HG03354 (cell line): ENCODE results near the gene ASPHD1.
"Not testable (repeated sequence)": the region's sequence is repeated elsewhere in the genome, so short reads cannot be mapped to it uniquely, and the experiment has no call there.

Source experiments
- ATAC-seq: cut with Tn5 transposase; IDR thresholded peaks from one replicate; pipeline ENCODE4 v1.9.1; 2021; ENCODE audit warnings: mild to moderate bottlenecking; ENCODE audit not compliant: unreplicated experiment, poor library complexity, severe bottlenecking

ASPHD1 gene

DNA sequence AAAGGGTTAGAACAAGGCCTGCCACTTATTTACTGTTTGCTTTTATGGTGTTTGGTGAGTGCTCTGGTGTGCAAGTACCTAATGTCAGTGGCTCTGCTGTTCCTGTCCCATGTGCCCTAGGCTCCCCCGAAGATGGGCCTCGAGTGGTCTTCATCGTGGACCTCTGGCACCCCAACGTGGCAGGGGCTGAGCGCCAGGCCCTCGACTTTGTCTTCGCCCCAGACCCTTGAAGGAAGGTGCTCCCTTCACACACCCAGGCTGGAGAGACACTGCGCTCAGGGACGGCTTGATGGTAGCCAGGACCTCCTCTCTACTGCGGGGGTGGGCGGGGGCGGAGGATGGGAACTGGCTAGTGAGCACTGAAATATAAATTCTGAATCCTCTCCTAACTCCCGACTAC is 5.4 kb downstream of the ASPHD1 start:
- ATAC-seq, result no peak

DNA sequence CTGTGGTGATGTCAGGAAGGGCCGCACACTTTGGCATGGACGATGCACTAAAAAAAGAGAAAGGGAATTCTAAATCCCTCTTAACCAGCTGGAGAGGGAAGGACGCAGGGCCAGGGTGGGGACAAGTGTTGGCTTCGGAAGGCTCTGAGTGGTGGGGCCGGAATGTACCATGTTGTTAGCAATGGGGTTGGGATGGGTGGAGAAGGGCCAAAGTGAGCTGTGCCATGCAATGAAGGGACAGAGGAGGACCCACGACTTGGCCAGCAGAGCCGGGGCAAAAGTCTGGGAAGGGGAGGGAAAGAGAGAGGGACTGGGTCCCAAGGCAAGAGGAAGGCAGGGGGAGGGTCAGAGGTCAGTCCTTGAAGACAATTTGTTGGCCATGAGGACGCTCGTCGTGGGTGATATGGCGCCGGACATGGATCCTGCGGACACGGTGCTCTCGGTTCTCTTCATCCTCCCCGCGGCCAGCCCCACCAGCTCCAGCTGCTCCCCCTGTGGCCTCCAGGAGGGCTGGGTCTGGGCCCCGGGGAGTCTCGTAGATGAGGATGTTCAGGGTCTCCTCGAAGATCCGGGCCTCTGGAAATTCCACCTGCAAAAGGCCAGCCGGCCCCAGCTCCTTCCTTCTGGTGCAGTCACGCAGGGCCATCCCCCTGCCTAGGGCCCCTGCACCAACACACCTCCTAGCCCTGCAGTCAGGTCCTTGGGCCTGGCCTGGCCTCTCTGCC is 6.4 kb downstream of the ASPHD1 start:
- no peak for ATAC-seq

DNA sequence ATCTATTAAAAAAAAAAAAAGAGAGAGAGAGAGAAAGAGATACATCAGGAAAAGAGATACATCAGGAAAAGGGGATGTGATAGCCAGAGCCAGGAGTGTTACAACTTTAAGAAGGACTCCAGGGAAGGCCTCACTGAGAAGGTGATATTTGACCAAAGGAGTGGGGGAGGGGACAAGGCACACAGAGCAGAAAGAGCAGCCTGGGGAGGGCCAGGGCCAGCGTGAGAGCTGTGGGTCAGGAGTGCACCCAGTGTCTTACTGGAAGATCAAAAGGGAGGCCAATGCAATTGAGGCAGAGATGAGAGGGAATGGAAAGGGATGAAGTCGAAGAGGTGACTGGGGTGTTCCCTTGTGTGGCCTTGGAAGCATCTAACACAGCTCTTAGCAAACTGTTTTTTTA is 7.7 kb downstream of the ASPHD1 start:
- no peak for ATAC-seq

DNA sequence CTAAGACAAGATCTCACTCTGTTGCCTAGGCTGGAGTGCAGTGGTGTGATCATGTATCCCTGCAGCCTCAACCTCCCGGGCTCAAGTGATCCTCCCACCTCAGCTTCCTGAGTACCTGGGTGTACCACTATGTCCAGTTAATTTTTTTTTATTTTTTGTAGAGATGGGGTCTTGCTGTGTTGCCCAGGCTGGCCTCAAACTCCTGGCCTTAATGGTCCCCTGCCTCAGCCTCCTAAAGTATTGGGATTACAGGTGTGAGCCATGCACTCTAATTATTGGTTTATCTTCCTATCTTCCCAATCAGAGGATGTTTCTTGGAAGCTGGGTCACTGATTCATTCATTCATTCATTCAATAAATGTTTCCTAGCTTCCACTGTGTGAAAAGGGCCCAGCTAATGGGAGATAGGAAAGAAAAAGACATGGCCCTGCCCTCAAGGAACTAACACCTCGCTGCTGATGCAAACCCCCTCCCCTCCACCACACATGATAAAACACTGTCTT is 8.5 kb downstream of the ASPHD1 start:
- no peak for ATAC-seq

DNA sequence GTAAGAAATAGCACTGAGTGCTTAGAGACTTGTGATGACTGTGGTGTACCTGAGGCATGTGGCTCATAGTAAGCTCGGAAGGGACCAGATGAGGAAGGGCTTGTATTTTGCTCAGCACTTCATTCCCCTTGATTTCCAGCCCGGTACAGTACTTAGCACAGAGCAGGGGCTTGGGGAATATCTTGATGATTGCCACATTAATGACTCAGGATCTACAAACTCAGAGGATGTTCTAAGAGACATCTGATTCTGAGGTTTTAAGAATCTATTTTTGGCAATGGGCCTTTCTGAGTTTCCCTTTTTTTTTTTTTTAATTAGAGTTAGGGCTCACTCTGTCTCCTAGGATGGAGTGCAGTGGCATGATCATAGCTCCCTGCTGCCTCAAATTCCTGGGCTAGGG is 9.1 kb downstream of the ASPHD1 start:
- ATAC-seq, result no peak

DNA sequence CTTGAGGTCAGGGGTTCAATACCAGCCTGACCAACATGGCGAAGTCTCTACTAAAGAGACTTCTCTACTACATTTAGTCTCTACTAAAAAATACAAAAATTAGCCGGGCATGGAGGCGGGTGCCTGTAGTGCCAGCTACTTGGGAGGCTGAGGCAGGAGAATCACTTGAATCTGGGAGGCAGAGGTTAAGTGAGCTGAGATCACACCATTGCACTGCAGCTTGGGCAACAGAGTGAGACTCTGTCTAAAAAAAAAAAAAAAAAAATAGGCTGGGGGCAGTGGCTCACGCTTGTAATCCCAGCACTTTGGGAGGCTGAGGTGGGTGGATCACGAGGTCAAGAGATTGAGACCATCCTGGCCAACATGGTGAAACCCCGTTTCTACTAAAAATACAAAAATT is 9.6 kb downstream of the ASPHD1 start:
- ATAC-seq, result not testable (repeated sequence)

DNA sequence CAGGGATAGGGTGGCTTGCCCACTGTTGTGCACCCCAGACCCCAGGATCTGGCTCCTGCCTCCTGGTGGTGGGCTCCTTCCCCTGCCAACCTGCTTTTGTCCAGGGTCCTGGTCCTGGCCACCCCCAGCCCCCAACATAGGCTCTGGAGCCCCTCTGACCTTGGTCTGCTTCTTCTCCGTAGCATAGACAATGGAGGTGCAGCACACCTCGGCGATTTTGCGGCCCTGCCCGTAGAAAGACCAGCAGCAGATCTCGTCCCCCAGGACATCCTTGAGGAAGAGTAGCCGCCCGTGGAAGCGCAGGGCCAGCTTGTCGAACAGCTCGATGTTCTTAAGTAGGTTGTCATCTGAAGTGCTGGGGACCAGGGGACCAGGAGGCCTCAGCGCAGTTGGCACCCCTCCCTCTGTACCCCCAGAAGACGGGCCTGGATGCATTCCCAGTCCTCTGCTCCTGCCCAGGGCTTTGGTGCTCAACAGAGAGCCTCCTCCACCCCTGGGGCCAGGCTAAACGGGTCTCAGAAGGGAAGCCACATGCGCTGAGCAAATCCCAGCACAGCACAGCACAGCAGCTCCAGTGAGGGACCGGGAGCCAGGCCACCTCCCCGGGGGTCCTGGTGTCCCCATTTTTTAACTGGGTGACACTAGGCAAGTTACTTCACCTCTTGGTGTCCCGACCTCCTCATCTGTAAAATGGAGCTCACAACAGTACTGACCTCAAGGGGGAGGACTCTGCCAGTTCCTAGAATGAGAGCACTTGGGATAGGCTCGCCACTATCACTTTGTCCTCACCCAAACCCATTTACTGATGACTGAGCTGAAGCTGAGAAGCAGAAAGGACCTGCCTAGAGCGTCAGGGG is 10.8 kb downstream of the ASPHD1 start:
- ATAC-seq, result no peak

DNA sequence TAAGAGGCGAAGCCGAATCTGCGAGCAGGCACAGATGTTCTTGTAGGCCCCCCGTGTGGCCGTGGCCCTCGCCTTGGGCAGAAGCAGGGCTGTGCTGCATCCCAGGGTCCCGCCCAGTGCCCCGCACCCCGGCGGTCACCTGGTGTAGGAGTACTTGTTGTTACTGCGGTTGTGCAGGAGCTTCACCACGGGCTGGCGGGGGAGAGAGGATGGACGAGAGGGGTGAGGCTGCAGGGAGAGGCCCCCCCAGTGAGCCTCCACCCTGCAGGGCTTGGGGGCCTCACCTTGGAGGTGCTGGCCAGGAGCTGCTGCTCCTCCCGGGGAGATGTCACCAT is 11.4 kb downstream of the ASPHD1 start:
- ATAC-seq, result no peak

DNA sequence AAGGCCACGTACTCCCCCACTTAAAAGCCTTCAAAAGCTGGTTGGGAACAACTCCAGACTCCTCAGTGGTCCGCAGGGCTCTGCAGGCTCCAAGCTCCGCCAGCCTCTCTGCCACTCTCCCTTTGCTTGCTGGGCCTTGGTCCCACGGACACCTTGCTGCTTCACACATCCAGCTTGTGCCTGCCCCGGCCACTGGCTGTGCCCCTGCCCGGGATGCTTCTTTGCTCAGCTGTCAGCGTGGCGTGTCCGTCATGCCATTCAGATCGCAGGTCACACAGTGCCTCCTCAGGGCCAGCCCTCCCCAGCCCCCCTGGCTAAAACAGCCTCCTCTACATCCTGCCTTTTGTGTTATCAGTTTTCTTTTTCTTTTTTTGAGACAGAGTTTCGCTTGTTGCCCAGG is 11.8 kb downstream of the ASPHD1 start:
- no peak for ATAC-seq

DNA sequence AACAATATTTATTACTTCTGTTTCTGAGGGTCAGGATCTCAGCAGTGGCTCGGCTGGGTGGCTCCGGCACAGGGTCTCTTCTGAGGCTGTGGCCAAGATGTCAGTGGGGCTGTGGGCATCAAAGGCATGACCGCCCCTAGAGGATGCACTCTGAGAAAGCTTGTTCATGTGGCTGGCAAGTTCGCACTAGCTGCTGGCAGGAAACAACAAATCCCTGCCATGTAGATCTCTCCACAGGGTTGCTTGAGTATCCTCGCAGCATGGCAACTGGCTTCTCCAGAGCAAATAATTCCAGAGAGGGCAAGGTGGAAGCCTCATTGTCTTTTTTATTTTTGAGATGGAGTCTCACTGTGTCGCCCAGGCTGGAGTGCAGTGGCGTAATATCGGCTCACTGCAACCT is 13.2 kb downstream of the ASPHD1 start:
- ATAC-seq, result no peak

DNA sequence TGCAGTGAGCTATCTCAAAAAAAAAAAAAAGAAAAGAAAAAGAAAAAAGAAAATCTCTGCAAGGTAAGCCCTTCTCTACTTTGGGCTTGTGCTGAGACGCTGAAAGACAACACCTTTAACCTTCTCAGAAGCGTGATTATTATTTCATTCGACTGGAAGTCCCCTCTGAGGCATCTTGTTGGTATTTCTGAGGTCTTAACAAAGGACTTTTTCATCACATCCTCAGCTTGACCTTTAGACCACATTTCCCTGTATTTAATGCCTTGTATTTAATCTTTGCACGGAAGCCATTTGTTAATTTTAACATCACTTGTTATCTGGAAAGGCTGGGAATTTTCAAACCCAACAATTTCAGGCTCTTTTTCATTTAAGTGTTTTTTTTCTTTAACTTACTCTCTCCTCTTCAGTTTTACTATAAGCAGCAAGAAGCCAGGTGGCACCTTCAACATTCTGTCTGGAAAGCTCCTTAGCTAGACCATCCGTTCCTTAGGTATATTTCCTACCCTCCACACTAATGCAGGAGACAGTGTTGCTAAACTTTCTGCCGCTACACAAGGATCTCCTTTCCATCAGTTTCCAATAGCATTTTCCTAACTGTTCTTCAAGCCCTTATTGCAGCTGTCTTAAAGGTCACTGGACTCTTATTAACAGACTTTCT is 15.4 kb downstream of the ASPHD1 start:
- ATAC-seq, result no peak

DNA sequence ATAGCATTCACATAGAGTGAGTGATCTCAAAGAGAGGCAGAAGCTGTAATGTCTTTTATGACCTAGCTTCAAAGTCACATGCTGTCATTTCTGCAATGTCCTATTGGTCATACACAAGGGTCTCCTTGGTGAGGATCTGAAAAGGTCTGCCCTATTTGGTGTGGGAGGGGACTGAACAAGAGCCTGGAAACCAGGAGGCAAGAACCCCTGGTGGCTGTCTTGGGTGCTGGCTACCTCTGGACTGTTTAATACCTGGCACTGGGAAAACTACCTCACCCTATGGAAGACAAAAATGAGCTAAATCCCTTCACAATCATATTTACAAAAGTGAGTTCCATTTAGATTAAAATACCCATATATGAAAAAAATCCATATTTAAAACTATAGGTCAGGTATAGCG is 16.7 kb downstream of the ASPHD1 start:
- no peak for ATAC-seq

DNA sequence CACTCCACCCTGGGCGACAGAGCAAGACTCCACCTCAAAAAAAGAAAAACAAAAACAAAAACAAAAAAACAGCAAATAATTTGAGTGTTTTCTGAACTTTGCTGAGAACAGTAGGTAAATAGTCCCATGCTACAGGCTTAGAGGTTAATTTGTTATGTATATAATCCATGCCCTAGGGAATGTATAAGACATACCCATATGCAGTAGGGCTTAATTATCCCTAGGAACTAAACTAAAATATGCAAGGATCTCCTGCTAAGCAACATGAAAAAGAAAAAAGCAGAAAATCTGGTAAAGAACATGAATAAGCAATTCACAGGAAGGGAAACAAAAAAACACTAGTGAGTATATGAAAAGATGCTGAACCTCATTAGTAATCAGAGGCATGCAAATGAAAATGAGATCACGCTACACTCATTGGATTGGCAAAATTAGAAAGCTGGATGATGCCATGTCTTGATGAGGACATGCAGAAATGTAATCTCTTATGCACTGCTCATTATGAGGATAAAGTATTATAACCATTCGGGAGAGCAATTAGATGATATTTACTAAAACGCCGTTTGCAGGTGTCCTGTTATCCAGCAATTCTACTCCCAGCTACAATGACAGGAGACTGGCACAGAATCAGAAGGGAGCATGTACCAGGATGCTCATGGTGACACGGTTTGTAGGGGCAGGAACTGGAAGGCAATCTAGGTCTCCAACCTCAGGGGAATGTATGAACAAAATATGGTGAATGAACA is 20.2 kb downstream of the ASPHD1 start:
- no peak for ATAC-seq

DNA sequence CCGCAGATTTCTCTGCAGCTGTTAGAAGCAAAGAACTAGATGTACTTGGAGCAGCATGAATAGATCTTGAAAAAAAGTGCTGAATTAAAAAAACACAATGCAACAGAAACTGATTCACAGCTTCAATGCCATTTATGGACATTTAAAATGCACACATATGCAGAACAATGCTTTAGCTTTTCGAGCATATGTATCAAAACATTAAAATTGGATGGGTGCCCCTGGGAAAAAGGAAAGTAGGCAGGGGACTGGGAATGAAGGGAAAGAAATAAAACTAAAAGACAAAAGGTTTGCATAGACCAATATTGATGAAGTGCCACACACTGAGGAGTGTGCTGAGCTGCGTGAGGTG is 20.7 kb downstream of the ASPHD1 start:
- no peak for ATAC-seq

DNA sequence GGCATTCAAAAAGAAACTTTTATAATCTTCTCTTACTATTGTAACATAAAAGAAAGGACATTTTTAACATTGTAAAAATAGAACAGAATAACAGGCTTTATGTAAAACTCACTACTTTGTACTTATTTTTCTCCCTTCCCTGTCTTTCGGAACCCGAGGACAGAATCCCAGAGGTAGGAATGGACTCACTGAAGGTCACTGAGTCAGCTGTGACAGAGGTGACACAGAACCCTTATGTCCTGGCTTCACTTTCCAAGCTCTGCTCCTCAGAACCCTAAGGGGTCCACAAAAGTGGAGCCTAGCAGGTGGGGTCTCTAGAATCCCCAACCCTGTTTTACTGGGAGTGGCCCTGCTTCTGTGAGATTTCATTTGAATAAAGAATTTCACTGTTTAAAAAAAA is 22.0 kb downstream of the ASPHD1 start:
- no peak for ATAC-seq

DNA sequence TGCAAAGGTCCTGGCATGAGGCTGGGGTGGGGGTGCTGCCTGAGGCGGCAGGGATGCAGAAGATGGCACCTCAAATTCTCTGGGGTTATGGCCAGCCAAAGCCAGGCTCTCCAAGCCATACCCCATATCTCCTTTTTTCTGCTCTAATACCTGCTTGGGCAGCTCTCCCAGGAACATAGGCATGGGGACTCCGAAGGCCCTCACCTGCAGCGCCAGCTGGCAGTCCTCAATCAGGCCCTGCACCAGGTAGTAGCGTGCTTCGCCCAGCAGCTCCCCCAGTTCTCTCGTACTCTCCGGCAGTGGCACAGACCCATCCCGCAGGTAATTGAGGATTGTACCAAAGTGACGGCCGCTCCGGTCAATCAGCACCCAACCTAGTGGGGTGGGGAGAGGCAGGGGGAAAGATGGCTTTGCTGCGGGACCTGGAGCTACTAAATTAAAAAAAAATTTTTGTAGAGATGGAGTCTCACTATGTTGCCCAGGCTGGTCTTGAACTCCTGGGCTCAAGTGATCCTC is 22.8 kb downstream of the ASPHD1 start:
- no peak for ATAC-seq

DNA sequence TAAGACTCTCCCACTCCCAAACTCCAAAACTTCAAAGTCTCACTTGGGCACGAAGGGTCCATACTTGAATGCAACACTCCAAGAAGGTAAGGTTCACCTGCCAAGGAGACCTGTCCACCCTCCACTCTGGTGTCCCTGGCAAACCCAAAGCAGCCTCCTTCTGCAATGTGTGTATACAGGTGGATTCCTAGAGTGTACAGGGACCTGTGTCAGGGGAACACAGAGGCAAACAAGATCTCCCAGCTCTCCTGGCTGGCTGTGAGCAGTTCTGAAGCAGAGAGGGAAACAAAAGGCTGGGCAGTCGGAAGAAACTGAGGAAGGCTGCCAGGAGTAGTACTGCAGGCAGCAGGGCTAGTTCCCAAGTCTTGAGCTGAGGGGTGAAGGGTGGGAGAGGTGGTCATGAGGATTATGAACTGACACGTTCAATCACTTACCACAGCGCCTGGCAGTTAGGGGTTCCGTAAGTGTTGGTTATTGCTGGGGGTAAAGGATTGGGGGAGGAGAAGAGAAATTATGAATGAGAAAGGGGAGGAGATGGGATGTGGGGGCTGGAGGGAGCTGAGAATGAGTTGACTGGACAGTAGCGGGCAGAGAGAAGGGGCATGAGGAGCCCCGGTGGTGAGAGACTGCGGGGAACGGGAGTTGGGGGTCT is 24.9 kb downstream of the ASPHD1 start:
- ATAC-seq, result no peak

DNA sequence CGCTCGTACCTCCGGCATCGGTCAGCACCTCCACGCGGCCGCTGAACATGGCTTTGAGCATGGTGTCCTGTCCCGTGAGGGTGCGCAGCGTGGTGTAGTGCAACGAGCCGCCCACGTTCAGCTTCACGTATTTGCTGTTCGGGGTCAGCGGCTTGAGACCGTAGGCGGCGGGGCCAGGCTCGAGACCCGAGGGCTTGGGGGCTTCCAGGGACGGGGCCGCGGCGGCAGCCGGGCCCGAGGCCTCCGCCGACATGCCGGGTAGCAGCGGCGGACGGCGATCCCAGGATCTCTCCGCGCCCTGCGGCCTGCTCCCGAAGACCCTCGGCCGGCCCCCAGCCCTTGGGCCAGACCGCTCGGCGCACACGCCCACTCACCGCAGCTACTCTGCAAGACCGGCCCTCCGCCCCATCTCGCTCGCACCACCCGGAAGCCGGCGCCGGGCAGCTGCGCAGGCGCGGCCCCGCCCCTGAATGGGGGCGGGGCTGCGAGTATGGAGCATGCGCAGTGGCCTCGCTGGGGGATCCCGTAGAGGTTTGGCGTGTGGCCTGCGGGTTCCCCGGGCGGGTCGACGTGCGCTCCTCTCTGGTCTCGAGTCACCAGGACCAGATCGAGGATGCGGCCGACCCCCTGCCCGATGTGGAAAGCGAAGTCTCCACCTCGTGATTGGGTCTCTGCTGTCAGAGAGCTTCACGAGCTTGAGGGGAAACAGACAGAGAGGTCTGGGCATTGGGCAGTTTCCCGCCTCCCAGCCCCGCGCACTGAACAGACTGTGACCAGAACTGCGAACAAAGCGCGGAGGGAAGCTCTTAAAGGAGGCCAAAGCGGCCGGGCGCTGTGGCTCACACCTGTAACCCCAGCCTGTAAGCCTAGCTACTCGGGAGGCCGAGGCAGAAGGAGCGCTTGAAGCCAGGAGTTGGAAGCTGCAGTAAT is 25.8 kb downstream of the ASPHD1 start, which contains the start of gene KCTD13:
TSS of gene KCTD13 (minus strand) at position 446 of the 930 bp plus-strand sequence. CDS start at position 253, 193 bp downstream.
- ATAC-seq, result peak; percentile 86
